ENCODE measurements around the gene HDHD5. TPM values are rescaled to one million over a fixed set of nuclear protein-coding genes. Genes with fewer than 3 reads are reported as not detected.

The HDHD5 gene
- total RNA-seq, 2 experiments from 2014 or later, result 68.1 to 71.4 TPM

DNA sequence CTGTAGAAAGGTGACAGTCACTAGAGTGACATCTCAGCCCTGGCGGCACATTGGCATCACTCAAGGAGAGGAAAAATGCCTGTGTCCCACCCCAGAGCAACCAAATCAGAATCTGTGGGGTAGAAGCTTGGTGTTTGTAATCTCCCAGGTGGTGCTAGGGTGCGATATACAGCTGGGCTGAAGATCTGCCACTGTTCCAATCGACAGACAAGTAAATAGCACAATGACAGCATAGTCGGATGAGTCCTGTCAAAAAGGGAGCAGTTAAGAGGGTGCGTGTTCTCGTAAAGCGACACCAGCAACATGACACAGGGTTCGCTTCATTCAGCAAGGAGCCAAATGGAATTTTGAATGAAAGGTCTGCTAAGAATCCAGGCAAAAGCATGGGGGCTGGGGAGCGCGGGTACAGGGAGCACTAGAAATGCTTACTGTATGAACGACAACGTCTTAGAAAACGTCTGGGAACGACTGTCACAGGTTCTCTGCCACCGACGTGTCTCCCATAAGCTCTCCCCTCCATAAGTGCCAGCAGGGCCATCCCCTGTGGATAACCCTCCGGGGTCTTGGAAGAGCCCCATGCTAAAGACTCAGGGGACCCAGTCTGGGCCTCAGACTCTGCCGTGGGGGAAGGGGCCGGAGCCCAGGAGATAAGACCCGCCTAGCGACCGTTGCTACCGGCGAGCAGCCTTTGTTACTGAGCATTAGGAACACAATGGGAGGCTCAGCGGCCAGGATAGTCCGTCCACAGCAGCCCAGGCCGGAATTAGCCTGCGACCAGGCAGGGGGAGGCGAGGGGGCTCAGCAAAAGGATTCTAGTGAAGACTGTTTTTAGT is 39.3 kb upstream of the HDHD5 start:
- TF ChIP-seq, protein P1, sequence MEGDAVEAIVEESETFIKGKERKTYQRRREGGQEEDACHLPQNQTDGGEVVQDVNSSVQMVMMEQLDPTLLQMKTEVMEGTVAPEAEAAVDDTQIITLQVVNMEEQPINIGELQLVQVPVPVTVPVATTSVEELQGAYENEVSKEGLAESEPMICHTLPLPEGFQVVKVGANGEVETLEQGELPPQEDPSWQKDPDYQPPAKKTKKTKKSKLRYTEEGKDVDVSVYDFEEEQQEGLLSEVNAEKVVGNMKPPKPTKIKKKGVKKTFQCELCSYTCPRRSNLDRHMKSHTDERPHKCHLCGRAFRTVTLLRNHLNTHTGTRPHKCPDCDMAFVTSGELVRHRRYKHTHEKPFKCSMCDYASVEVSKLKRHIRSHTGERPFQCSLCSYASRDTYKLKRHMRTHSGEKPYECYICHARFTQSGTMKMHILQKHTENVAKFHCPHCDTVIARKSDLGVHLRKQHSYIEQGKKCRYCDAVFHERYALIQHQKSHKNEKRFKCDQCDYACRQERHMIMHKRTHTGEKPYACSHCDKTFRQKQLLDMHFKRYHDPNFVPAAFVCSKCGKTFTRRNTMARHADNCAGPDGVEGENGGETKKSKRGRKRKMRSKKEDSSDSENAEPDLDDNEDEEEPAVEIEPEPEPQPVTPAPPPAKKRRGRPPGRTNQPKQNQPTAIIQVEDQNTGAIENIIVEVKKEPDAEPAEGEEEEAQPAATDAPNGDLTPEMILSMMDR (IDR thresholded peaks at IDR 0.05), result no peak
- Mint-ChIP-seq H3K4me3 (no peak overlapping the region), H3K9me3 (no peaks in the 10 kb centered on the region), H3K4me1 (ENCODE audit: low read depth) (peaks cover 8% of the 10 kb centered on the region), H3K27me3 (no peaks in the 10 kb centered on the region), H3K36me3 (ENCODE audit: low read depth) (peaks cover 5% of the 10 kb centered on the region), H3K27ac (no peak overlapping the region)
- ChIA-PET CTCF (no interaction called here), POLR2A (no interaction called here)
- intact Hi-C loops (cut with micrococcal nuclease), result no loop called here
- DNase-seq (no peak), ATAC-seq (no peak)

DNA sequence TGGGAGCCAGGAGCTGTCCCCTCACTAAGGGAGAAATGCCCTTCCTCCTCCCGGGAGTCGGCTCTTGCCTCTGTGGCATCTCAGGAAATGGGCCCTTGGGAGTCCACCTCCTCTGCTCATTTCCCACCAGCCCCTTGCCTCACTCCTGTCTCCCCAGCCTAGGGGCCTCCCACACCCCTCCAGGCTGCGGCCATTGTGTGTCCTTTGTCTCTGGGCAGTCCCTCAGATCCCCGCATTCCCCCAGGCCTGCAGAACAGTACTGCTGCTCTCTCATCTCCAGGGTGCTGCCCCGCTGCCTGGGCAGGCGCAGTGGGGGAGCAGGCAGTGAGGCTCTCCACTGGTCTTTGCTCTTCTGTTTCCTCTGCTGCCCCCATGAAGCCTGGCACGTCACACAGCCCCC is 35.1 kb upstream of the HDHD5 start:
- POLR2A ChIA-PET, result interaction anchor here (0.6 kb wide), 1 partner anchor 18 kb away, joined by 3 read pairs; no protein-coding TSS in a partner anchor
- ATAC-seq (no peak), DNase-seq (no peak)
- TF ChIP-seq, protein P1 (IDR thresholded peaks at IDR 0.05), result no peak
- peaks cover 1% of the 10 kb centered on the region for H3K36me3 Mint-ChIP-seq (ENCODE audit: low read depth)
- no peaks in the 10 kb centered on the region for H3K27me3 Mint-ChIP-seq
- CTCF ChIA-PET, result interaction anchor here (2.4 kb wide), 1 partner anchor 22 kb away, joined by 9 read pairs; no protein-coding TSS in a partner anchor
- H3K4me1 Mint-ChIP-seq (ENCODE audit: low read depth), result peaks cover 3% of the 10 kb centered on the region
- intact Hi-C loops (cut with micrococcal nuclease), result no loop called here
- H3K9me3 Mint-ChIP-seq, result no peaks in the 10 kb centered on the region
- H3K27ac Mint-ChIP-seq, result no peak overlapping the region
- H3K4me3 Mint-ChIP-seq, result no peak overlapping the region

DNA sequence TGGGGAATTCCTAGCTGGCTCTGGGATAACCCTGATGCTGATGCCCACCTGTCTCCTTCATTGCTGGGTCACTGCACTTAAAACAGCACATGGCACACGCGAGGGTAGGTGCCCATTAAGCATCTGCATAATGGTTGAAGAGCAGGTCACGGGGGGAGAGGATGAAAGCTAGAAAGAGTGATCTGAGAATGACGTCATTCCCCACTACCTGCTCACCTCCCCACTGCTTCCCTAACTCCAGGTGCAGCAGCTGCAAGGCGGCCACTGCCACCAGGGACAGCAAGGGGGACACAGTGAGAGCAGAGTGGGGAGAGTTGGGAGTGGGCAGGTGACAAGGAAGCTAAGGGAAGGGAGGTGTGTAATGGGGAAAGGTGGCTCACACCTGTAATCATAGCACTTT is 33.1 kb upstream of the HDHD5 start:
- Mint-ChIP-seq H3K4me1 (ENCODE audit: low read depth) (peaks cover 3% of the 10 kb centered on the region), H3K9me3 (no peaks in the 10 kb centered on the region), H3K27me3 (no peaks in the 10 kb centered on the region), H3K4me3 (no peak overlapping the region), H3K36me3 (ENCODE audit: low read depth) (peaks cover 1% of the 10 kb centered on the region), H3K27ac (peak overlapping the region; percentile 38)
- no peak for DNase-seq
- POLR2A ChIA-PET, result no interaction called here
- no peak for ATAC-seq
- TF ChIP-seq, protein P1 (IDR thresholded peaks at IDR 0.05), result no peak
- intact Hi-C loops (cut with micrococcal nuclease), result no loop called here
- CTCF ChIA-PET, result interaction anchor here (1.5 to 3.6 kb wide), 2 partner anchors 20 to 29 kb away, joined by 4 to 15 read pairs; no protein-coding TSS in a partner anchor

DNA sequence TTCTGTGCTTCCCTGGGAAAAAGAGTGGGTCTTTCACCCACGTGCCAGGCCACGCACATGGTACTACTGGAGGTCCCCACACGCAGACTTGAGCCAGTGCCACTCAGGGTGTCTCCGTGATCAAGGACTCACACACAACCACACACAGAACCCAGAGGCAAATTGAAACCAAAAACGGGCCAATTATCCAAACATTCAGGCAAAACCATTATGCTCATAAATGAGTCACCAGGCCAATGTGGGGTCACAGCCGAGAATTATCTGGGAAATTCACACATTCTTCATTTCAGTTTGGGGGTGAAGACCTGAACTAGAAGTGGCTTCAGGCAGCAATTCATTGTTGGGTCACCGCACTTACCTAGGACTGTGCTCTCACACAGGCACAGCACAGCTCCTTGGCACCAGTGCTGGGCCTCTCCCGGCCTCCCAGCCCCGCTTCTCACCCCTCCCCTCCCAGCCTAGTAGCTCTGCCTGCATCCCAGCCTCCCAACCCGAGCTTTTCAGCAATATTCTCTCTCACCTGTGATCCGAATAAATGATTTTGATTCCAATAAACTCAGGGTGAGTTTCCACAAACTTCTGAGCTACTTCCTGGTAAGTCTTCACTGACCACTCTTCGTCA is 32.2 kb upstream of the HDHD5 start:
- ChIA-PET POLR2A (no interaction called here), CTCF (interaction anchor here (1.5 to 3.6 kb wide), 2 partner anchors 19 to 30 kb away, joined by 4 to 15 read pairs; no protein-coding TSS in a partner anchor)
- DNase-seq (no peak), ATAC-seq (no peak)
- Mint-ChIP-seq H3K4me3 (no peak overlapping the region), H3K4me1 (ENCODE audit: low read depth) (peaks cover 3% of the 10 kb centered on the region), H3K27me3 (no peaks in the 10 kb centered on the region), H3K9me3 (no peaks in the 10 kb centered on the region), H3K36me3 (ENCODE audit: low read depth) (peaks cover 1% of the 10 kb centered on the region), H3K27ac (no peak overlapping the region)
- TF ChIP-seq, protein P1 (IDR thresholded peaks at IDR 0.05), result no peak
- intact Hi-C loops (cut with micrococcal nuclease), result no loop called here

DNA sequence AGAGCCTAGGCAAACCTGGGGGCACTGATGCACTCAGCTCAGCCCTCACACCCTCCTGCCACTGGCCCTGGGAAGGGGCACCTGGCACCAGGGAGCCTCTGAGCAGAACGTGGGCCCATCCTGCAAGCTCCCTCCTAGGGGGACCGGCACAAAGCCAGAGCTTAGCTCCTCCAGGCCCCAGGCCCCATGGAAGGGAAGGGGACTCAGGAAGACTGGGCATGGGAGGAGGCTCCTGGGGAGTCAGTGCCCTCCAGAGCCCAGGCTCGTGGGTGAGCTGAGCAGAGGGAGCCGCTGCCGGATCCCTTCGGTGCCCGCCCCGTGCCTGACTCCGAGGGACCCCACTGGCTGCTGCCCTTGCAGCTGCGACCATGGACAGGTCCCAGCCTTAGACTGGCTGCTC is 31.6 kb upstream of the HDHD5 start:
- ATAC-seq (no peak), DNase-seq (no peak)
- TF ChIP-seq, protein P1 (IDR thresholded peaks at IDR 0.05), result no peak
- ChIA-PET CTCF (interaction anchor here (1.5 to 3.6 kb wide), 2 partner anchors 19 to 30 kb away, joined by 4 to 15 read pairs; no protein-coding TSS in a partner anchor), POLR2A (interaction anchor here (0.7 kb wide), 1 partner anchor 13 kb away, joined by 3 read pairs; no protein-coding TSS in a partner anchor)
- H3K4me1 Mint-ChIP-seq (ENCODE audit: low read depth), result peaks cover 3% of the 10 kb centered on the region
- H3K4me3 Mint-ChIP-seq, result no peak overlapping the region
- H3K27ac Mint-ChIP-seq, result no peak overlapping the region
- H3K36me3 Mint-ChIP-seq (ENCODE audit: low read depth), result peaks cover 5% of the 10 kb centered on the region
- intact Hi-C loops (cut with micrococcal nuclease), result no loop called here
- H3K27me3 Mint-ChIP-seq, result no peaks in the 10 kb centered on the region
- no peaks in the 10 kb centered on the region for H3K9me3 Mint-ChIP-seq

All from activated CD8-positive, alpha-beta T cell treated with anti-CD3 and anti-CD28 coated beads for 36 hours (primary cell).